HUES6 (cell line): ENCODE measurements around the gene ZNF578.

Source experiments
- H3K27ac ChIP-seq: 2 replicates; pipeline ENCODE4 v1.7.0; 2013; ENCODE audit warnings: low read depth, mild to moderate bottlenecking, low read length, inconsistent platforms
- H3K27me3 ChIP-seq: 2 replicates; pipeline ENCODE4 v1.6.1; 2013; ENCODE audit warnings: low read length; ENCODE audit not compliant: control insufficient read depth, insufficient read depth
- H3K36me3 ChIP-seq: 2 replicates; pipeline ENCODE4 v1.6.1; 2013; ENCODE audit warnings: low read length; ENCODE audit not compliant: control insufficient read depth, insufficient read depth
- H3K4me1 ChIP-seq: 2 replicates; pipeline ENCODE4 v1.6.1; 2013; ENCODE audit warnings: low read length; ENCODE audit not compliant: control insufficient read depth, insufficient read depth
- H3K4me3 ChIP-seq: 2 replicates; pipeline ENCODE4 v1.5.1; 2013; ENCODE audit warnings: low read depth, low read length
- H3K9ac ChIP-seq: one replicate; pipeline ENCODE4 v1.6.1; 2013; ENCODE audit warnings: mild to moderate bottlenecking, low read length
- H3K9me3 ChIP-seq: 2 replicates; pipeline ENCODE4 v1.6.1; 2013; ENCODE audit warnings: low read depth, low read length; ENCODE audit not compliant: control insufficient read depth, insufficient read depth

The ZNF578 gene

GRCh38 chr19:52453324-52454094 lies at the start of gene ZNF578:
ZNF578 (plus strand) TSS chr19:52453553; CDS start chr19:52501846, 48,293 bp downstream.
- H3K27me3 ChIP-seq = no peaks in the 10 kb centered on the region
- H3K36me3 ChIP-seq = peaks cover 3% of the 10 kb centered on the region; the same call in 1 of the 2 replicates
- H3K9ac ChIP-seq = no peak within 1 kb of the TSS
- no peak within 1 kb of the TSS for H3K27ac ChIP-seq
- H3K4me1 ChIP-seq = no peaks in the 10 kb centered on the region
- H3K4me3 ChIP-seq = peak within 1 kb of the TSS; percentile 56; the same call in 1 of the 2 replicates
- H3K9me3 ChIP-seq = peaks cover 73% of the 10 kb centered on the region

- no peak overlapping the region for H3K27ac ChIP-seq
- no peak overlapping the region for H3K9ac ChIP-seq
- H3K36me3 ChIP-seq = peaks cover 17% of the 10 kb centered on the region; the same call in 1 of the 2 replicates
- H3K4me3 ChIP-seq = no peak overlapping the region
- H3K4me1 ChIP-seq = no peaks in the 10 kb centered on the region
- peaks cover 58% of the 10 kb centered on the region for H3K9me3 ChIP-seq
- H3K27me3 ChIP-seq = no peaks in the 10 kb centered on the region
These were observed 43.1 kb upstream of the ZNF578 start for GRCh38 chr19:52410276-52410675.

GRCh38 chr19:52415711-52416110 lies 37.6 kb upstream of the ZNF578 start:
- Histone ChIP-seq H3K9me3 (peaks cover 77% of the 10 kb centered on the region), H3K9ac (no peak overlapping the region), H3K27ac (no peak overlapping the region), H3K36me3 (peaks cover 12% of the 10 kb centered on the region; the same call in 1 of the 2 replicates), H3K4me1 (no peaks in the 10 kb centered on the region), H3K4me3 (no peak overlapping the region), H3K27me3 (no peaks in the 10 kb centered on the region)

GRCh38 chr19:52428937-52429336 lies 24.4 kb upstream of the ZNF578 start, which contains the start of gene ZNF534:
ZNF534 (plus strand) TSS chr19:52429148; CDS start chr19:52431475, 2,327 bp downstream.
- Histone ChIP-seq H3K27me3 (no peaks in the 10 kb centered on the region), H3K9me3 (peaks cover 42% of the 10 kb centered on the region), H3K4me3 (no peak within 1 kb of the TSS), H3K9ac (no peak within 1 kb of the TSS), H3K27ac (no peak within 1 kb of the TSS), H3K36me3 (no peaks in the 10 kb centered on the region), H3K4me1 (no peaks in the 10 kb centered on the region)

GRCh38 chr19:52442179-52442578 lies 11.2 kb upstream of the ZNF578 start:
- H3K27me3 ChIP-seq = no peaks in the 10 kb centered on the region
- H3K4me1 ChIP-seq = no peaks in the 10 kb centered on the region
- peaks cover 72% of the 10 kb centered on the region for H3K9me3 ChIP-seq
- H3K9ac ChIP-seq = no peak overlapping the region
- H3K27ac ChIP-seq = no peak overlapping the region
- H3K4me3 ChIP-seq = no peak overlapping the region
- H3K36me3 ChIP-seq = no peaks in the 10 kb centered on the region

GRCh38 chr19:52444506-52444905 lies 8.8 kb upstream of the ZNF578 start:
- Histone ChIP-seq H3K4me1 (no peaks in the 10 kb centered on the region), H3K9me3 (peaks cover 68% of the 10 kb centered on the region), H3K4me3 (no peak overlapping the region), H3K36me3 (no peaks in the 10 kb centered on the region), H3K27me3 (no peaks in the 10 kb centered on the region), H3K27ac (no peak overlapping the region), H3K9ac (no peak overlapping the region)

GRCh38 chr19:52451241-52451640 lies 2.1 kb upstream of the ZNF578 start:
- H3K9me3 ChIP-seq = peaks cover 68% of the 10 kb centered on the region
- H3K27me3 ChIP-seq = no peaks in the 10 kb centered on the region
- H3K4me1 ChIP-seq = no peaks in the 10 kb centered on the region
- no peaks in the 10 kb centered on the region for H3K36me3 ChIP-seq
- H3K27ac ChIP-seq = no peak overlapping the region
- H3K4me3 ChIP-seq = no peak overlapping the region
- H3K9ac ChIP-seq = no peak overlapping the region

- Histone ChIP-seq H3K9me3 (peaks cover 75% of the 10 kb centered on the region), H3K9ac (no peak overlapping the region), H3K4me3 (no peak overlapping the region), H3K27ac (no peak overlapping the region), H3K4me1 (no peaks in the 10 kb centered on the region), H3K36me3 (no peaks in the 10 kb centered on the region), H3K27me3 (no peaks in the 10 kb centered on the region)
These were observed 11.6 kb downstream of the ZNF578 start for GRCh38 chr19:52464798-52465470.

GRCh38 chr19:52473655-52474350 lies 20.4 kb downstream of the ZNF578 start:
- no peak overlapping the region for H3K27ac ChIP-seq
- H3K4me3 ChIP-seq = no peak overlapping the region
- peaks cover 3% of the 10 kb centered on the region; the same call in 1 of the 2 replicates for H3K36me3 ChIP-seq
- peaks cover 93% of the 10 kb centered on the region for H3K9me3 ChIP-seq
- H3K27me3 ChIP-seq = no peaks in the 10 kb centered on the region
- H3K9ac ChIP-seq = no peak overlapping the region
- H3K4me1 ChIP-seq = no peaks in the 10 kb centered on the region

- peaks cover 95% of the 10 kb centered on the region for H3K9me3 ChIP-seq
- H3K27me3 ChIP-seq = no peaks in the 10 kb centered on the region
- H3K4me3 ChIP-seq = no peak overlapping the region; the same call in 1 of the 2 replicates
- H3K9ac ChIP-seq = no peak overlapping the region
- H3K27ac ChIP-seq = no peak overlapping the region
- H3K36me3 ChIP-seq = peaks cover 3% of the 10 kb centered on the region; the same call in 1 of the 2 replicates
- H3K4me1 ChIP-seq = no peaks in the 10 kb centered on the region
These were observed 21.2 kb downstream of the ZNF578 start for GRCh38 chr19:52474351-52475127.
